Measurements from ENCODE around the gene TP53.

DNA sequence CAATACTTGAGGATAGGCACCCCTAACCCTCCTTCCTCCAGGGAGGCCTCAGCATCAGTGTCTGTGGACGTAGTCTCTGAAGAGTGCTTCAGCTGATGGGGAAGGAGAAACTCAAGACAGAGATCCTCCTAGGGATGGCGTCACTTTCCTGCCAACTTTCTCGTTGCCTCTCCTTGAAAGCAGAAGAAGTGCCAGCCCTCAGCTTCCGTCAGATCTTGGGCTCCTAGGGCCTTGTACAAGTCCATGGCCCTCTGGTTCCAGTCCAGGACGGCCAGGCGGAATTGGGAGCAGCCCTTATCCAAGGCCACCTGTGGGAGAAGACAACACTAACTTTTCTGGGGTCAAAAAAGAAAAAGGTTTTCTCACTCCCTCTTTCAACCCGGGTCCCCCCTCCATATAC lies 61.0 kb downstream of the TP53 start:
- TF ChIP-seq, protein P1, sequence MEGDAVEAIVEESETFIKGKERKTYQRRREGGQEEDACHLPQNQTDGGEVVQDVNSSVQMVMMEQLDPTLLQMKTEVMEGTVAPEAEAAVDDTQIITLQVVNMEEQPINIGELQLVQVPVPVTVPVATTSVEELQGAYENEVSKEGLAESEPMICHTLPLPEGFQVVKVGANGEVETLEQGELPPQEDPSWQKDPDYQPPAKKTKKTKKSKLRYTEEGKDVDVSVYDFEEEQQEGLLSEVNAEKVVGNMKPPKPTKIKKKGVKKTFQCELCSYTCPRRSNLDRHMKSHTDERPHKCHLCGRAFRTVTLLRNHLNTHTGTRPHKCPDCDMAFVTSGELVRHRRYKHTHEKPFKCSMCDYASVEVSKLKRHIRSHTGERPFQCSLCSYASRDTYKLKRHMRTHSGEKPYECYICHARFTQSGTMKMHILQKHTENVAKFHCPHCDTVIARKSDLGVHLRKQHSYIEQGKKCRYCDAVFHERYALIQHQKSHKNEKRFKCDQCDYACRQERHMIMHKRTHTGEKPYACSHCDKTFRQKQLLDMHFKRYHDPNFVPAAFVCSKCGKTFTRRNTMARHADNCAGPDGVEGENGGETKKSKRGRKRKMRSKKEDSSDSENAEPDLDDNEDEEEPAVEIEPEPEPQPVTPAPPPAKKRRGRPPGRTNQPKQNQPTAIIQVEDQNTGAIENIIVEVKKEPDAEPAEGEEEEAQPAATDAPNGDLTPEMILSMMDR (IDR thresholded peaks at IDR 0.05 in 4 of 5, conservative IDR thresholded peaks at IDR 0.05 in 1 of 5) = no peak
- TF ChIP-seq POLR2A (IDR thresholded peaks at IDR 0.05) = no peak

All from gastrocnemius medialis (tissue), 4 donors.